Effector CD8-positive, alpha-beta T cell (primary cell): Measurements from ENCODE around the gene NEURL1.
"Not testable (repeated sequence)": the region's sequence is repeated elsewhere in the genome, so short reads cannot be mapped to it uniquely, and the experiment has no call there.

Source experiments
- DNase-seq: peaks from one replicate; lab custom pipeline; 2025; lab: John Stamatoyannopoulos, UW

NEURL1 gene

DNA sequence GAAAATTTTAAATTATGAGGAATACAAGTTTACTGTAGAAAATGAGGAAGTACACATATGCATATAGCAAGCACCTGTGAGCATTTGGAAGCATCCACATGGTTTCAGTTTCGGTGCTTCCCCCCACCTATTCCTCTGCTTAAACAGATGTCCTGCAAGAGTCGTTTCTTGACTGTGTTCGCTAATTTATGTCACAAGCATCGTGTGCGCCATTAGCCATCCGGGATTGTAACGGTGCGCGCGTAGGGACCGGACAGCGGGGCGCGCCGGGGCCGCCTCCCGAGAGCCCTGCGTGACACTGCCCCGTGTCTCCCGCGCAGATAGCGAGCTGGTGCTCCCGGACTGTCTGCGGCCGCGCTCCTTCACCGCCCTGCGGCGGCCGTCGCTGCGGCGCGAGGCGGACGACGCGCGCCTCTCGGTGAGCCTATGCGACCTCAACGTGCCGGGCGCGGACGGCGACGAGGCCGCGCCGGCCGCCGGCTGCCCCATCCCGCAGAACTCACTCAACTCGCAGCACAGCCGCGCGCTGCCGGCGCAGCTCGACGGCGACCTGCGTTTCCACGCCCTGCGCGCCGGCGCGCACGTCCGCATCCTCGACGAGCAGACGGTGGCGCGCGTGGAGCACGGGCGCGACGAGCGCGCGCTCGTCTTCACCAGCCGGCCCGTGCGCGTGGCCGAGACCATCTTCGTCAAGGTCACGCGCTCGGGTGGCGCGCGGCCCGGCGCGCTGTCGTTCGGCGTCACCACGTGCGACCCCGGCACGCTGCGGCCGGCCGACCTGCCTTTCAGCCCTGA is 90.9 kb downstream of the NEURL1 start:
- DNase-seq: peak; percentile 50

- DNase-seq: no peak
Observed at GRCh38 chr10:103585011-103585405, 91.5 kb downstream of the NEURL1 start.

DNA sequence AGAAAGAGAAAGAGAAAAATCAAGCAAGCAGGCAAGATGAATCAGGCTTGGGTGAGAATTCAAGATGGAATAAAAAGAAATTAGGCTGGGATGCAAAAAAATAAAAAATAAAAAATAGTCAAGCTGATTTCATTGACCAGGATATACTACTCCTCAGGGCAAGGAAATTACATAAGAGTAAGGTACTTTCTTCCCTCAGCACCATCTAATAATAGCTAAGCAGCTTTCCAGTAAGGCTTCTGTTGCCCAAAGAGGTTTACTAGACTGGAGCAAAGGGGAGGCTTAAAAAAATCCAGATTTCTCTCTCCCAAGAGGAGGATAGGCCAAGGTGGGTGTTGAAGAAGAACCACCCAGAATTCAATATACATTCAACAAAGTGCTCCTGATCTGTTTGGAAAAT is 93.6 kb downstream of the NEURL1 start:
- no peak for DNase-seq

- no peak for DNase-seq
Observed at GRCh38 chr10:103589074-103589630, 95.6 kb downstream of the NEURL1 start.

GRCh38 chr10:103590060-103590459 is 96.6 kb downstream of the NEURL1 start:
- no peak for DNase-seq

DNA sequence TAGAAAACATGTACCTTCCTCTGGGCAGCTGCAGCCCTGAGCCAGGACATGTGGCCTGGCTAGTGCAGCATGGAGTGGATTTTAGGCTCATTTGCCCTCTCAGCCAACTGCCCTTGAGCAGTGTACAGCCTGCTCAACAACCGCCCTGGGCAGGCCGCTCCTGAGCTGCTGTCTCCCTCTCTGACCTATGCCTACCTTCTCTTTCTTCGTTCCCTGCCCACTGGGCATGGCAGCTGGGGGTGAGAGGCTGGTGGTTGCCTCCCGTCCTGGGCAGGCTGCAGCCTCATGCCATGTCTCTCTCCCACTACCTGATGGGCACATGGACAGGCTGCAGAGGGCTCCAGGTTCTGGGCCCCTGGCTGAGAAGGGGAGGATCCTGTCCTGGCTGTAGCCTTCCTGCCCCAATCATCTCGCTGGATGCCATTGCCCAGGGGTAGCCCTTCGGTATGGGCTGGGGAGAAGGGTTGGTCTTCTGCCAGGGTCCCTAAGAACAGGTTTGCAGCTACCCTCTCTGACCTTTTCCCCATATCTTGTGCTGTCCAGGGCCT is 97.3 kb downstream of the NEURL1 start:
- no peak for DNase-seq

- peak; percentile 10 for DNase-seq
Observed at GRCh38 chr10:103592186-103593021, 98.9 kb downstream of the NEURL1 start.

- DNase-seq: no peak
Observed at GRCh38 chr10:103593022-103593570, 99.6 kb downstream of the NEURL1 start.

- DNase-seq: no peak
Observed at GRCh38 chr10:103595933-103596726, 102.6 kb downstream of the NEURL1 start.

- no peak for DNase-seq
Observed at GRCh38 chr10:103597003-103597402, 103.5 kb downstream of the NEURL1 start.

DNA sequence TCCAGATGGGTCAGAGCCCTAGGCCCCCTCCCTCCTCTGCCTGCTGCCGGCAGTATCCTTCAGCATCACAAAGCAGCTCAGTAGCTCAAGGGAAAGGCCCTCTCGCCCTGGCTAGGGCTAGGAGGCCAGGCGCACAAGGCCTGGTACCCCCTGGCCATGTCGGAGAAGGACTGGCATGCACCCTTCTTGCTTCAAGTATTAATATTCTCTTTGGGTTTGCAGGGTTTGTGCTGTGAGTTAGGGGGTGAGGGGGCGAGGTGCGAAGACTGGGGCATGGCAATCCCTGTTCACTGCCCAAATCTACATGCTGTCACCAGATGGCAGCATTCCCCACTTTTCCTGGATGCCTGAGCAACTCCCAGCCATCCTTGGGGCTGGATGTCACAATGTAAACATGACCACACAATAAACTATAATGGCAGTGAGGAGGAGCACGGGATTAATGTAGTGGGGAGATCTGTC is 105.2 kb downstream of the NEURL1 start:
- no peak for DNase-seq

- no peak for DNase-seq
Observed at GRCh38 chr10:103599211-103599610, 105.7 kb downstream of the NEURL1 start.

- DNase-seq: no peak
Observed at GRCh38 chr10:103599907-103600306, 106.4 kb downstream of the NEURL1 start.

GRCh38 chr10:103600325-103600724 is 106.8 kb downstream of the NEURL1 start:
- DNase-seq: no peak

DNA sequence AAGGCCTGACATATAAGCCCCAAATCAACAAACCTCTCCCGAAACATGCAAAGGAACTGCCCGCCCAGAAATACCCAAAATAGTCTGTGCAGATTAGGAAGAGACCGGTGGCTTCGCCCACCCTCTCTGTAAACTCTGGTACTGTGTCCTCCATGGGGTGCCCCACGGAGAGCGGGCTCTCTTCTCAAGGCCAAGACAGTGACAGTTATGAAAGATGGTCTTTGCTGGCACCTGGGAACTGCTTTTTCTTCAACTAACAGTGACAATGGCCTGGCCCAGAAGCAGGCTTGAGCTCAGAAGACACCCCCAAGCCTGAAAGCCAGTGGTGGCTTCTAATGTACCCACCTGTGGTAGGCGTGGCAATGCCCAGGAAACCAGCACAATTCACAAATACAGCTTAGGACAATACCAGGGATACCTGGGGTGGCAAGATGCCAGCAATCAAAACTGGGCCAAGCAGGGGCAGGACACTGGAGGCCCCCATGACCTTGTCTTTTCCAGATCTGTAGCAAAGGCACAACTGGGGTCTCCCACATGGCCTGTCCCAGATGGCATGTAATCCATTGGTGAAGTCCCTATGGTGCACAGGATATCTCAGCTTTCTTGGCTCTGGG is 107.6 kb downstream of the NEURL1 start:
- DNase-seq: no peak

DNA sequence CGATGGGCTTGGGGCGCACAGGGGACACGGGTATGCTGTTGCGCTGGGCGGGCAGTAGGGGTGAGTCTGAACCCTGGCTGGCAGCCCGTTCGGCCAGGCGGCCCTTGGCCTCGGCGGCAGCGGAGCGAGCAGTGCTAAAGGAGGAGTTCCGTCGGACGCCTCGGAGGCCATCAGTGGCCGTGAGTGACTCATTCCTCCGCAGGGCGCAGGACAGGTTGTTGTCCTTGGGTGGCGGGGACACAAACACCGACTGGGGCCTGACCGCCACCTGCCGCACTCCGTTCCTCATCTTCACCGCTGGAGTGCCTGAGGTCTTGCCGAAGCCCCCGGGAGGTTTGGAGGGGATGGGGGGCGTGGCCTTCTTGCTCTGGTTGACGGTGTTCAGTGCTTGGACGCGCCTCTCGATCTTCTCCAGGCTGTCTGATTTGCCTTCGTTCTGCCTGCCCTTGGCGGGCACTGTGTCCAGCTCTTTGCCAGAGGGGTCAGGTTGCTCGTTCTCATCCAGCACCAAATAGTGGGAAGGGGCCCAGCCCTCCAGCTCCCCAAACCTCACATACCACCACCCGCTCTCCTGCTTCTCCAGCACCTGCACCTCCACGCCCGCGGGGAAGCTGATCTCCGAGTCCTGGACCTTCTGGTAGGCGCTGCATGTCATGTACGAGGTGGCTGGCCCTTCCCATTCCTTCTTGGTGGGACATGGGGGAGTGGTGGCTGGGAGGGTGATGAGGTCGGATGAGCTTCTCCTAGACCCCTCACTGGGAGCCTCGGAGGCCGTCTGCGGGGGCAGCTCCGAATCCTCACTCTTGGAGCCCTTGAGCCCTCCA is 108.7 kb downstream of the NEURL1 start:
- no peak for DNase-seq

DNA sequence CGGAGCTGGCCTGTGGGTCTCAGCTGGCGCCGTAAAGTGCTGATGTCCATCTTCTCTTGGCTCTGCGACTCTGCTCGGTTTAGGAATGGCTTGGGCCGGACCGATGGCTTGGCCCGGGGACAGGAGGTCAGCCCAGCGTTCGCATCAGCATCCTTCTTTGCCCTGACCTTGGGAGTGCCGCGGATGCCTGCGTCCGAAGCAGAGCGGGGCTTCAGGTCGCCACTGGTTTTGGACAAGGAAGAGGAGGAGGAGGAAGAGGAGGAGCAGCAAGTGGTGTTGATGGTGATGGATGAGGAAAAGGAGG is 109.3 kb downstream of the NEURL1 start:
- DNase-seq: no peak

- no peak for DNase-seq
Observed at GRCh38 chr10:103603382-103603781, 109.9 kb downstream of the NEURL1 start.

- DNase-seq: peak; percentile 22
Observed at GRCh38 chr10:103605359-103606096, 112.0 kb downstream of the NEURL1 start.

- DNase-seq: not testable (repeated sequence)
Observed at GRCh38 chr10:103606097-103606438, 112.6 kb downstream of the NEURL1 start.
